GM06990 (cell line): ENCODE results near the gene OR2T8.

Experiments used
- DNase-seq: peaks from one replicate; pipeline ENCODE4 v3.0.0-alpha.2; 2011; ENCODE audit not compliant: insufficient read length; ENCODE audit errors: extremely low read depth
- H3K27me3 ChIP-seq: replicated peaks from 2 replicates; pipeline ENCODE4 v1.6.0; 2011; ENCODE audit warnings: low read length; ENCODE audit not compliant: control insufficient read depth, insufficient read depth
- H3K36me3 ChIP-seq: 2 replicates; pipeline ENCODE4 v1.5.1; 2011; ENCODE audit warnings: low read length; ENCODE audit not compliant: control insufficient read depth, insufficient read depth
- H3K4me3 ChIP-seq: replicated peaks from 2 replicates; pipeline ENCODE4 v1.5.1; 2011; ENCODE audit warnings: low read depth, mild to moderate bottlenecking, control low read depth, low read length
- TF ChIP-seq, protein P1 (sequence below): IDR thresholded peaks from 2 replicates; pipeline ENCODE4 v1.5.1; 2011; ENCODE audit warnings: low read length, control low read depth, mild to moderate bottlenecking, inconsistent platforms; ENCODE audit not compliant: insufficient read depth, poor library complexity, severe bottlenecking

OR2T8 gene

DNA sequence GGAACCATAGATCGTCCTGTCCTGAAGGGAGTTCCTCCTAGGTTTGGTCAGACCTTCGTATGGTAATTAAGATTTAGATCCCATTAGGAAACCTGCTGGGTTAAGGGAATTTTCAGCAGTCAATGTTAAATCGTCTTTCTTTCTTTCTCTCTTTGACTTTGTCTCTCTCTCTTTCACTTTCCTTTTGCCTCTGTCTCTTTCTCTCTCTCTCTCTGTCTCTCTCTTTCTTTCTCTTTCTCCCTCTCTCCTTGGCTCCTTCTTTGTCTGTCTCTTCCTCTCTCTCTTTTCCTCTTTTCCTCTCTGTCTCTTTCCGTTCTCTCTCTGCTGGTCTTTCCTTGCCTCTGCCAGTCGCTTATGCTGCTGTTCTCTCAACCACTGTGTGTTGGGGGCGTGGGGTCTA lies 15.9 kb upstream of the OR2T8 start:
- TF ChIP-seq, protein P1, sequence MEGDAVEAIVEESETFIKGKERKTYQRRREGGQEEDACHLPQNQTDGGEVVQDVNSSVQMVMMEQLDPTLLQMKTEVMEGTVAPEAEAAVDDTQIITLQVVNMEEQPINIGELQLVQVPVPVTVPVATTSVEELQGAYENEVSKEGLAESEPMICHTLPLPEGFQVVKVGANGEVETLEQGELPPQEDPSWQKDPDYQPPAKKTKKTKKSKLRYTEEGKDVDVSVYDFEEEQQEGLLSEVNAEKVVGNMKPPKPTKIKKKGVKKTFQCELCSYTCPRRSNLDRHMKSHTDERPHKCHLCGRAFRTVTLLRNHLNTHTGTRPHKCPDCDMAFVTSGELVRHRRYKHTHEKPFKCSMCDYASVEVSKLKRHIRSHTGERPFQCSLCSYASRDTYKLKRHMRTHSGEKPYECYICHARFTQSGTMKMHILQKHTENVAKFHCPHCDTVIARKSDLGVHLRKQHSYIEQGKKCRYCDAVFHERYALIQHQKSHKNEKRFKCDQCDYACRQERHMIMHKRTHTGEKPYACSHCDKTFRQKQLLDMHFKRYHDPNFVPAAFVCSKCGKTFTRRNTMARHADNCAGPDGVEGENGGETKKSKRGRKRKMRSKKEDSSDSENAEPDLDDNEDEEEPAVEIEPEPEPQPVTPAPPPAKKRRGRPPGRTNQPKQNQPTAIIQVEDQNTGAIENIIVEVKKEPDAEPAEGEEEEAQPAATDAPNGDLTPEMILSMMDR: no peak
- H3K27me3 ChIP-seq: no peaks in the 10 kb centered on the region
- DNase-seq: no peak
- H3K4me3 ChIP-seq: no peak overlapping the region
- no peaks in the 10 kb centered on the region for H3K36me3 ChIP-seq

- TF ChIP-seq, protein P1: no peak
- H3K4me3 ChIP-seq: no peak overlapping the region
- no peaks in the 10 kb centered on the region for H3K27me3 ChIP-seq
- H3K36me3 ChIP-seq: no peaks in the 10 kb centered on the region
- DNase-seq: no peak
These were observed 14.9 kb upstream of the OR2T8 start for GRCh38 chr1:247905181-247905580.

- no peak for DNase-seq
- TF ChIP-seq, protein P1: no peak
- H3K36me3 ChIP-seq: no peaks in the 10 kb centered on the region
- no peak overlapping the region for H3K4me3 ChIP-seq
- H3K27me3 ChIP-seq: no peaks in the 10 kb centered on the region
These were observed 14.0 kb upstream of the OR2T8 start for GRCh38 chr1:247905910-247906503.

GRCh38 chr1:247906504-247907047 lies 13.5 kb upstream of the OR2T8 start:
- Histone ChIP-seq H3K36me3 (no peaks in the 10 kb centered on the region), H3K4me3 (no peak overlapping the region), H3K27me3 (no peaks in the 10 kb centered on the region)
- no peak for DNase-seq
- TF ChIP-seq, protein P1: no peak

- TF ChIP-seq, protein P1: no peak
- H3K36me3 ChIP-seq: no peaks in the 10 kb centered on the region
- no peak for DNase-seq
- H3K4me3 ChIP-seq: no peak overlapping the region
- no peaks in the 10 kb centered on the region for H3K27me3 ChIP-seq
These were observed 11.3 kb upstream of the OR2T8 start for GRCh38 chr1:247908766-247909165.

GRCh38 chr1:247913786-247914185 lies 6.3 kb upstream of the OR2T8 start:
- DNase-seq: no peak
- Histone ChIP-seq H3K36me3 (no peaks in the 10 kb centered on the region), H3K4me3 (no peak overlapping the region), H3K27me3 (no peaks in the 10 kb centered on the region)
- TF ChIP-seq, protein P1: no peak
